HT1080 (cell line): ENCODE data around the gene GRIK5. TPM values are rescaled to one million over a fixed set of nuclear protein-coding genes. Genes with fewer than 3 reads are reported as not detected.

Source experiments
- DNase-seq: peaks from one replicate; pipeline ENCODE4 v3.0.0-alpha.2; 2015; ENCODE audit warnings: low read depth
- total RNA-seq: library from RNA; depleted of rRNA; stranded (reverse); fragments of >200 nt; shearing (Covaris generic); gene quantifications from 2 replicates; pipeline ENCODE4 v1.2.3, GENCODE V29; 2014; rRNA removed

GRIK5 gene
- total RNA-seq, 1 experiment from 2014 or later: not detected

GRCh38 chr19:41957838-41958366 is 112.1 kb downstream of the GRIK5 start:
- peak; percentile 89 for DNase-seq

- DNase-seq: no peak
These were observed 112.7 kb downstream of the GRIK5 start for GRCh38 chr19:41957161-41957837.

- DNase-seq: no peak
These were observed 113.4 kb downstream of the GRIK5 start for GRCh38 chr19:41956621-41957020.

GRCh38 chr19:41955521-41955920 is 114.5 kb downstream of the GRIK5 start:
- no peak for DNase-seq

- DNase-seq: peak; percentile 55
These were observed 118.3 kb downstream of the GRIK5 start for GRCh38 chr19:41951686-41952172.

Other genes with a start within 250 kb of the GRIK5 start
- not detected in 2 replicates for gene LYPD4, start 225.5 kb downstream of the GRIK5 start, total RNA-seq
- gene DMRTC2, start 225.2 kb downstream of the GRIK5 start, total RNA-seq: not detected in 2 replicates
- 2,545 and 4,295 TPM in 2 replicates for gene RPS19, start 210.0 kb downstream of the GRIK5 start, total RNA-seq
- not detected in 2 replicates for gene CD79A, start 192.9 kb downstream of the GRIK5 start, total RNA-seq
- gene ARHGEF1, start 187.0 kb downstream of the GRIK5 start, total RNA-seq: 100 and 109 TPM in 2 replicates
- 0.72 TPM in 1 of 2 replicates, not detected in the other for gene ERFL, start 141.8 kb downstream of the GRIK5 start, total RNA-seq
- gene RABAC1, start 110.9 kb downstream of the GRIK5 start, total RNA-seq: 91.6 and 101 TPM in 2 replicates
- 0.03 and 0.13 TPM in 2 replicates for gene ATP1A3, start 76.0 kb downstream of the GRIK5 start, total RNA-seq
- 26.9 and 37.8 TPM in 2 replicates for gene ZNF574, start 6.0 kb upstream of the GRIK5 start, total RNA-seq
- 2.6 and 5.4 TPM in 2 replicates for gene POU2F2, start 62.2 kb upstream of the GRIK5 start, total RNA-seq
- gene DEDD2, start 147.5 kb upstream of the GRIK5 start, total RNA-seq: 38.2 and 43.6 TPM in 2 replicates
- 8.7 and 9.2 TPM in 2 replicates for gene ZNF526, start 150.1 kb upstream of the GRIK5 start, total RNA-seq
- gene GSK3A, start 172.4 kb upstream of the GRIK5 start, total RNA-seq: 25.6 and 32.8 TPM in 2 replicates
- 73.0 and 102 TPM in 2 replicates for gene ERF, start 184.9 kb upstream of the GRIK5 start, total RNA-seq
- 12.0 and 22.6 TPM in 2 replicates for gene CIC, start 199.0 kb upstream of the GRIK5 start, total RNA-seq
- gene PRR19, start 231.9 kb upstream of the GRIK5 start, total RNA-seq: 1.2 and 2.8 TPM in 2 replicates
- 98.5 and 110 TPM in 2 replicates for gene PAFAH1B3, start 232.4 kb upstream of the GRIK5 start, total RNA-seq
- gene TMEM145, start 243.1 kb upstream of the GRIK5 start, total RNA-seq: 0.37 and 1.1 TPM in 2 replicates